Activated CD4-positive, alpha-beta T cell treated with anti-CD3 and anti-CD28 coated beads for 36 hours (primary cell): ENCODE measurements around the gene DLGAP1. TPM values are rescaled to one million over a fixed set of nuclear protein-coding genes. Genes with fewer than 3 reads are reported as not detected.

Source experiments
- ATAC-seq: fragments of 200-7000 bp; cut with Tn5 transposase; one replicate; pipeline ENCODE4 v1.10.0; 2021; ENCODE audit warnings: mild to moderate bottlenecking, moderate library complexity
- CTCF ChIA-PET: fragments of 350-600 bp; sonication (Branson Sonifier 250); formaldehyde crosslinking; loops from one replicate; lab custom pipeline; 2021; ENCODE audit warnings: antibody characterized with exemption; lab: Charles Lee
- POLR2A ChIA-PET: fragments of 350-600 bp; sonication (Branson Sonifier 250); formaldehyde crosslinking; loops from one replicate; lab custom pipeline; 2021; ENCODE audit warnings: antibody characterized with exemption, inconsistent platforms; lab: Charles Lee
- DNase-seq: peaks from one replicate; pipeline ENCODE4 v3.0.0-alpha.2; 2020
- H3K27ac Mint-ChIP-seq: one replicate; pipeline ENCODE4 v1.8.0; 2021; ENCODE audit warnings: mixed read lengths
- H3K27me3 Mint-ChIP-seq: one replicate; pipeline ENCODE4 v1.8.0; 2021; ENCODE audit warnings: mixed read lengths
- H3K36me3 Mint-ChIP-seq: one replicate; pipeline ENCODE4 v1.8.0; 2021; ENCODE audit warnings: low read depth, mixed read lengths
- H3K4me1 Mint-ChIP-seq: one replicate; pipeline ENCODE4 v1.8.0; 2021; ENCODE audit warnings: mixed read lengths
- H3K4me3 Mint-ChIP-seq: one replicate; pipeline ENCODE4 v1.8.0; 2021; ENCODE audit warnings: mild to moderate bottlenecking, moderate library complexity, mixed read lengths
- H3K9me3 Mint-ChIP-seq: one replicate; pipeline ENCODE4 v1.8.0; 2021; ENCODE audit warnings: low read depth, mixed read lengths
- intact Hi-C, 2 experiments: fragments of 100-400 bp; cut with DNase I in 1 of 2; cut with micrococcal nuclease in 1 of 2; formaldehyde crosslinking; loops; one replicate each; pipeline versions ENCODE4 v1.14.2 to v1.15.1; 2022 to 2024; cut with DNase I, micrococcal nuclease
- total RNA-seq, 2 experiments: library from RNA; stranded (reverse); gene quantifications; one replicate each; pipeline ENCODE4 v1.2.3, GENCODE V29; 2021

DLGAP1 gene
- total RNA-seq, 2 experiments from 2014 or later: 0.14 TPM; not detected in 1

GRCh38 chr18:3873211-3873610 is 581.9 kb downstream of the DLGAP1 start:
- Mint-ChIP-seq H3K27ac (no peak overlapping the region), H3K36me3 (no peaks in the 10 kb centered on the region), H3K4me1 (no peaks in the 10 kb centered on the region), H3K4me3 (no peak overlapping the region), H3K27me3 (peaks cover 13% of the 10 kb centered on the region), H3K9me3 (no peaks in the 10 kb centered on the region)
- ChIA-PET POLR2A (no interaction called here), CTCF (no interaction called here)
- DNase-seq (no peak), ATAC-seq (no peak)
- intact Hi-C loops: loop anchor here in 1 of 2 experiments (5.0 kb wide), 1 partner anchor 591 kb away; no protein-coding TSS in a partner anchor

- Mint-ChIP-seq H3K27ac (no peak overlapping the region), H3K4me1 (no peaks in the 10 kb centered on the region), H3K36me3 (no peaks in the 10 kb centered on the region), H3K27me3 (peaks cover 13% of the 10 kb centered on the region), H3K4me3 (no peak overlapping the region), H3K9me3 (no peaks in the 10 kb centered on the region)
- intact Hi-C loops: loop anchor here in 1 of 2 experiments (5.0 kb wide), 1 partner anchor 590 kb away; no protein-coding TSS in a partner anchor
- ATAC-seq (no peak), DNase-seq (no peak)
- ChIA-PET CTCF (no interaction called here), POLR2A (no interaction called here)
These were observed 582.5 kb downstream of the DLGAP1 start for GRCh38 chr18:3872641-3873040.

- H3K27me3 Mint-ChIP-seq: peaks cover 13% of the 10 kb centered on the region
- ChIA-PET POLR2A (no interaction called here), CTCF (no interaction called here)
- no peak overlapping the region for H3K4me3 Mint-ChIP-seq
- H3K36me3 Mint-ChIP-seq: no peaks in the 10 kb centered on the region
- DNase-seq: no peak
- no peak for ATAC-seq
- intact Hi-C loops: loop anchor here (2.0 to 5.0 kb wide), 2 partner anchors 101 to 589 kb away; no protein-coding TSS in a partner anchor
- no peak overlapping the region for H3K27ac Mint-ChIP-seq
- H3K4me1 Mint-ChIP-seq: no peaks in the 10 kb centered on the region
- H3K9me3 Mint-ChIP-seq: no peaks in the 10 kb centered on the region
These were observed 583.4 kb downstream of the DLGAP1 start for GRCh38 chr18:3871687-3872086.

DNA sequence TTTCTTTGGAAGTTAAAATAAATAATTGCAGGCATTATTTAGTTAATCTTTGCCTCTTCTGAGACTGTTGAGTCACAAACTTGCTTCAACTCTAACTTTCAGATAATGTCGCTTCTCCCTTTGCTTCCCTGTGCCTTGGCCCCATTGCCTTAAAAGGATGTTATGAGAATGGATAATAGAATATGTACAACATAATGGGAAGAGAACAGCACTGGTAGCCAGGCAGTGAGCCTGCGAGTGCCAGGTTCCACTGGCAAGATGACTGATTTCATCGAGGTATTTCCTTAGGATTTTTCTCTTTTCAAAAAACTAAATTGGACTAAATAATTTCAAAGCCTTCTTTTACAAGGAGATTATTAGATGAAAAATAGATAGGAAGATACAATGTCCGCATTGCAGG is 584.2 kb downstream of the DLGAP1 start:
- peaks cover 11% of the 10 kb centered on the region for H3K27me3 Mint-ChIP-seq
- intact Hi-C loops: loop anchor here (1.0 to 5.0 kb wide), 4 partner anchors 100 to 589 kb away; no protein-coding TSS in a partner anchor
- no peaks in the 10 kb centered on the region for H3K9me3 Mint-ChIP-seq
- H3K27ac Mint-ChIP-seq: no peak overlapping the region
- ChIA-PET CTCF (interaction anchor here (1.1 to 4.3 kb wide), 2 partner anchors 100 to 127 kb away, joined by 3 to 44 read pairs; no protein-coding TSS in a partner anchor), POLR2A (no interaction called here)
- no peak for DNase-seq
- ATAC-seq: no peak
- H3K36me3 Mint-ChIP-seq: no peaks in the 10 kb centered on the region
- H3K4me3 Mint-ChIP-seq: no peak overlapping the region
- H3K4me1 Mint-ChIP-seq: no peaks in the 10 kb centered on the region

DNA sequence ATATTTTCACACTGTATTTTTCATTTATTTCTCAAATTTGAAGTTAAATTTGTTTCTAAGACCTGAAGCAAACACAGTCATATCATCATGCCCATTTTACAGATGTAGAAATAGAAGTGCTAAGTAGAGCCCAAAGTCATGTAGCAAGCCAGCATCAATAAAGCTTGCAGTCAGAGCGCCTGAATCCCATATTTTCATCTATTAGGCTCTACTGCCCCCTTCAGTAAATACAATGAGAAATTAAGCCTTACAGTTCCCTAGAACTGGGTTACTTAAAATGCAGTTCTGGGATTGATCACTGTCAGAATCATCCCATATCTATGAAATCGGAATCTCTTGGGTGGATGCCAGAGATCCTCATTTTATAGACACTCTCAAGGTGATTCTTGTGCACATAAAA is 585.3 kb downstream of the DLGAP1 start:
- DNase-seq (no peak), ATAC-seq (no peak)
- intact Hi-C loops: loop anchor here (1.0 to 5.0 kb wide), 4 partner anchors 99 to 588 kb away; no protein-coding TSS in a partner anchor
- POLR2A ChIA-PET: no interaction called here
- Mint-ChIP-seq H3K9me3 (no peaks in the 10 kb centered on the region), H3K36me3 (no peaks in the 10 kb centered on the region), H3K27ac (no peak overlapping the region), H3K4me1 (no peaks in the 10 kb centered on the region), H3K27me3 (peaks cover 11% of the 10 kb centered on the region), H3K4me3 (no peak overlapping the region)
- CTCF ChIA-PET: interaction anchor here (0.6 to 4.3 kb wide), 20 partner anchors 8 to 1922 kb away, joined by 3 to 44 read pairs (median 4); no protein-coding TSS in a partner anchor

GRCh38 chr18:3867864-3868311 is 587.2 kb downstream of the DLGAP1 start:
- ChIA-PET POLR2A (interaction anchor here (0.6 kb wide), 1 partner anchor 22 kb away, joined by 4 read pairs; no protein-coding TSS in a partner anchor), CTCF (interaction anchor here (0.9 to 4.3 kb wide), 3 partner anchors 11 to 97 kb away, joined by 3 to 44 read pairs (median 4); no protein-coding TSS in a partner anchor)
- Mint-ChIP-seq H3K4me3 (no peak overlapping the region), H3K9me3 (no peaks in the 10 kb centered on the region), H3K4me1 (no peaks in the 10 kb centered on the region), H3K36me3 (no peaks in the 10 kb centered on the region), H3K27ac (no peak overlapping the region), H3K27me3 (peaks cover 8% of the 10 kb centered on the region)
- ATAC-seq (no peak), DNase-seq (no peak)
- intact Hi-C loops: no loop called here

- CTCF ChIA-PET: interaction anchor here (1.0 to 4.3 kb wide), 2 partner anchors 10 to 96 kb away, joined by 4 to 44 read pairs; no protein-coding TSS in a partner anchor
- H3K27me3 Mint-ChIP-seq: peaks cover 8% of the 10 kb centered on the region
- DNase-seq (no peak), ATAC-seq (no peak)
- H3K36me3 Mint-ChIP-seq: no peaks in the 10 kb centered on the region
- H3K9me3 Mint-ChIP-seq: no peaks in the 10 kb centered on the region
- intact Hi-C loops: no loop called here
- POLR2A ChIA-PET: no interaction called here
- no peaks in the 10 kb centered on the region for H3K4me1 Mint-ChIP-seq
- no peak overlapping the region for H3K4me3 Mint-ChIP-seq
- no peak overlapping the region for H3K27ac Mint-ChIP-seq
These were observed 587.9 kb downstream of the DLGAP1 start for GRCh38 chr18:3867236-3867635.

DNA sequence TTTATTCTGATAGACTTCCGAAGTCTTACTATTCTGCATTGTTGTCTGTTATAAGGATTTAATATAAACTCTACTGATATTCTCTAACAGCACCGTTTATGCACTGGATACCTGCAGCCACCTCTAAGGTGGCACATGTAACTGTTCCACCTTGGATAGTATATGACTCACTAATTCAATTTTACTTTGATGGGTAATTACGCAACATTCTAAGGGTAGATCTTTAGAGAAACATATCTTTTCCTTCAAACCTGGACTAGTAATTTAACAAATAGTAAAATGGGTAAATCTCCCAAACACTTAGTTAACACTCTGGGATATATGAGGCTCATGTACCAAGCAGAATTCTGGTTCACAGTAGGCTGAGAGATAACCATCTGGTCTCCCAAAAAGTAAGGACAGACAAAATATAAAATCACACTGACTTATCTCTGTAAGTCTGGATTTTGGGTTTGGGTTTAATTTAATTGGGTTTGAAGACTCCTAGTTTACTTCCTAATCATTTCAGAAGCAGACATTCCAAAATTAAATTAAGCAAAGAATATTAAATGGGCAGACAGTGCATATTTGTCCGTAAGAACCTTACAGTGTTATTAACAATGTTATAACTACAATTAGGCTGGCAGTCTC is 590.3 kb downstream of the DLGAP1 start:
- ChIA-PET CTCF (no interaction called here), POLR2A (no interaction called here)

DNA sequence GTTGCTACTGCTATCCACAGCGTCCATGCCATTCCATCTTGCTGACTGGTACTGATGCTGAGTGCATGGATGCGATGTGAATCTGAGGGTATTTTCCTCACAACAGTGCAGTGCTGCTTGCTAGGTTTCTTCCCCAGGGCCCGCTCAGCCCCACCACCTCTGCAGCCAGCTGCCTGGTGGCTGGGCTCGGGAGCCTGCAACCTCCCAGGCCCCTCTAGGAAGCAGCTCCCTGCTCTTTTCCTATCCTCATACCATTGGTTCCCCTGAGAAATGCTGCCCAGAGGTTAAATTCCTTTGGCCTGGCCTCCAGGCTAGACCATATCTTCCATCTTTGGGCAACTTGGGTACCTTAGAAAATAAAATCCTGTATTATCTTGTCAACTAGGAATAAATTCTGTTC is 591.5 kb downstream of the DLGAP1 start:
- intact Hi-C loops: no loop called here
- no peak overlapping the region for H3K4me3 Mint-ChIP-seq
- no peaks in the 10 kb centered on the region for H3K4me1 Mint-ChIP-seq
- DNase-seq (no peak), ATAC-seq (no peak)
- H3K9me3 Mint-ChIP-seq: no peaks in the 10 kb centered on the region
- no peak overlapping the region for H3K27ac Mint-ChIP-seq
- ChIA-PET CTCF (no interaction called here), POLR2A (no interaction called here)
- no peaks in the 10 kb centered on the region for H3K36me3 Mint-ChIP-seq
- H3K27me3 Mint-ChIP-seq: peaks cover 3% of the 10 kb centered on the region

More for the DNA sequence above, 590.3 kb downstream of the DLGAP1 start:
- Mint-ChIP-seq H3K27ac (no peak overlapping the region), H3K9me3 (no peaks in the 10 kb centered on the region), H3K36me3 (no peaks in the 10 kb centered on the region), H3K4me3 (no peak overlapping the region), H3K4me1 (no peaks in the 10 kb centered on the region), H3K27me3 (peaks cover 3% of the 10 kb centered on the region)
- DNase-seq: no peak
- no peak for ATAC-seq
- intact Hi-C loops: no loop called here

- POLR2A ChIA-PET: no interaction called here
- intact Hi-C loops: no loop called here
- H3K4me3 Mint-ChIP-seq: no peak overlapping the region
- no peaks in the 10 kb centered on the region for H3K36me3 Mint-ChIP-seq
- ATAC-seq (no peak), DNase-seq (no peak)
- H3K27me3 Mint-ChIP-seq: peaks cover 3% of the 10 kb centered on the region
- H3K9me3 Mint-ChIP-seq: no peaks in the 10 kb centered on the region
- no peak overlapping the region for H3K27ac Mint-ChIP-seq
- H3K4me1 Mint-ChIP-seq: no peaks in the 10 kb centered on the region
- CTCF ChIA-PET: no interaction called here
These were observed 592.1 kb downstream of the DLGAP1 start for GRCh38 chr18:3863006-3863405.

GRCh38 chr18:3861495-3861894 is 593.6 kb downstream of the DLGAP1 start:
- DNase-seq: no peak
- H3K4me3 Mint-ChIP-seq: no peak overlapping the region
- H3K27me3 Mint-ChIP-seq: peaks cover 3% of the 10 kb centered on the region
- H3K36me3 Mint-ChIP-seq: no peaks in the 10 kb centered on the region
- H3K9me3 Mint-ChIP-seq: no peaks in the 10 kb centered on the region
- CTCF ChIA-PET: interaction anchor here (1.3 kb wide), 1 partner anchor 90 kb away, joined by 3 read pairs; no protein-coding TSS in a partner anchor
- no peak overlapping the region for H3K27ac Mint-ChIP-seq
- no peak for ATAC-seq
- POLR2A ChIA-PET: no interaction called here
- intact Hi-C loops: no loop called here
- no peaks in the 10 kb centered on the region for H3K4me1 Mint-ChIP-seq

DNA sequence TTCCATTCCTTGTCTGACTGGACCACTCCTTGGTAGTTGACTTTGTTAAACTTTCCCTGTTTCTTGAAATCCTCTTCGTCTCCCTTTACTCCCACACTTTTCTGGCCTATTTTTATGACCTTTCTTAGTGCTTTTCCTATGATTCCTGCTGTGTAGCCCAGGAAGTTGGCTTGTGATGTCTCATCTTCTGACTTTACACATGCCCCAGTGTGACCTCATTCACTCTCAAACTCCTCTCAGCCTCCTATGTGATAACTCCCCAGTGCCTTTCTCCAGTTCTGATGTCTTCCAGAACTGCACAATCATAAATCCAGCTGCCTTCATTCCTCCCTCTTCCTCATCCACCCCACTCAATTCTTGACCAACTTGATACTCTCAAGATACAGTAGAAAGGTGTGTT is 597.6 kb downstream of the DLGAP1 start:
- no peaks in the 10 kb centered on the region for H3K36me3 Mint-ChIP-seq
- DNase-seq (no peak), ATAC-seq (no peak)
- no peaks in the 10 kb centered on the region for H3K9me3 Mint-ChIP-seq
- CTCF ChIA-PET: interaction anchor here (0.8 to 1.2 kb wide), 3 partner anchors 7 to 34 kb away, joined by 4 read pairs; no protein-coding TSS in a partner anchor
- intact Hi-C loops: loop anchor here in 1 of 2 experiments (10.0 kb wide), 1 partner anchor 57 kb away; no protein-coding TSS in a partner anchor
- no peak overlapping the region for H3K27ac Mint-ChIP-seq
- no peak overlapping the region for H3K4me3 Mint-ChIP-seq
- no peaks in the 10 kb centered on the region for H3K4me1 Mint-ChIP-seq
- H3K27me3 Mint-ChIP-seq: peaks cover 4% of the 10 kb centered on the region
- POLR2A ChIA-PET: no interaction called here
